Skeletal muscle satellite cell (primary cell): Measurements from ENCODE around the gene HMX2.

ENCODE experiments used
- H3K27me3 ChIP-seq: 2 replicates; pipeline ENCODE4 v1.7.0; 2013; ENCODE audit warnings: low read length; ENCODE audit not compliant: control insufficient read depth, insufficient read depth
- H3K36me3 ChIP-seq: 2 replicates; pipeline ENCODE4 v1.7.0; 2013; ENCODE audit warnings: mild to moderate bottlenecking, control low read depth, low read length; ENCODE audit not compliant: insufficient read depth
- H3K4me1 ChIP-seq: 2 replicates; pipeline ENCODE4 v1.7.0; 2013; ENCODE audit warnings: low read length; ENCODE audit not compliant: control insufficient read depth, insufficient read depth
- H3K4me2 ChIP-seq: 2 replicates; pipeline ENCODE4 v1.7.0; 2013; ENCODE audit warnings: mild to moderate bottlenecking, low read length
- H3K4me3 ChIP-seq: 2 replicates; pipeline ENCODE4 v1.7.0; 2013; ENCODE audit warnings: low read length
- H3K9ac ChIP-seq: 2 replicates; pipeline ENCODE4 v1.7.0; 2013; ENCODE audit warnings: mild to moderate bottlenecking, low read depth, low read length, moderate library complexity
- H3K9me3 ChIP-seq: replicated peaks from 2 replicates; pipeline ENCODE4 v1.7.0; 2013; ENCODE audit warnings: mild to moderate bottlenecking, control low read depth, low read length

The HMX2 gene

DNA sequence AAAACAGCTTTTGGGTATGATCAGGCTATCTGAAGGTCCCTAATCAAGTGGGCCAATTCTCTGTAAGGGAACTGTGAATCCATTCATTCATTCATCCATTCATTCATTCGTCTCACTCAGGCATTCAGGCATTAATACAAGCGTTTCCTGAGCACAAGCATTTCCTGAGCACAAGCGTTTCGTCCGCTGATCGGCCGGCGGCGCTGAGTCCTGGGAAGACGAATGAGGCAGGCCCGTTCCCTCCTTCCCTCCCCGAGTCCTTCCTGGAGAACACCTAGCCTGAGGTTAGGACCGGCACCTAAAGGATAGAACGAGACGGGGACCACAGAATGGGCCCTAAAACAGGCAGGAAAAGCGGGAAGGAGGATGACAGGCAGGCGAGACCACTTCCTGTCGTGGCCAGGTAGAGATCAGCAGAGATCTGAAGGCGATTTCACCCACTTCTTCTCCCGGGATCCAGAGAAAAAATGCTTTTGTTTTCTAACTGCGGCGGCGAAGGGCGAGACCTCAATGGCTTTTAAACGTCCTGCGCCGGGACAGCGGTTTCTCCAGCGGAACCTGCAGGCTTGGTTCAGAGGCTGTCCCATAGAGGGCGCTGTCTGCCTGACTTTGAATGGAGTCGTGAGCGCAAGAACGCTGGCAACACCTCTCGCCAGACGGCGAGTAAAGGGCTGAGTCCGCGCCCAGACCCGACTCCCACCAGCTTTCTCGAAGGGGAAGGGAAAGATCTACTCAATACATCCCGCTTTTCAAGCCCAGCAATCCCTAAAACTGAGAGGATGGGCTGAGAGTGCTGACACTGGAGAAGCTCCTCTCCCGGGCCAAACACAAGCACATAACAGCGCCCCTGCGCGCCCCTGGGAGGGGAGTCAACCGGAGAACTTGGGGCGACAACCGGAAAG, 15.1 kb upstream of the HMX2 start:
- peak overlapping the region; percentile 65 for H3K4me3 ChIP-seq
- H3K27me3 ChIP-seq: peaks cover 96% of the 10 kb centered on the region
- peaks cover 30% of the 10 kb centered on the region for H3K4me1 ChIP-seq
- peak overlapping the region; percentile 88 for H3K4me2 ChIP-seq
- no peak overlapping the region for H3K9ac ChIP-seq
- no peaks in the 10 kb centered on the region for H3K36me3 ChIP-seq
- H3K9me3 ChIP-seq: no peaks in the 10 kb centered on the region

DNA sequence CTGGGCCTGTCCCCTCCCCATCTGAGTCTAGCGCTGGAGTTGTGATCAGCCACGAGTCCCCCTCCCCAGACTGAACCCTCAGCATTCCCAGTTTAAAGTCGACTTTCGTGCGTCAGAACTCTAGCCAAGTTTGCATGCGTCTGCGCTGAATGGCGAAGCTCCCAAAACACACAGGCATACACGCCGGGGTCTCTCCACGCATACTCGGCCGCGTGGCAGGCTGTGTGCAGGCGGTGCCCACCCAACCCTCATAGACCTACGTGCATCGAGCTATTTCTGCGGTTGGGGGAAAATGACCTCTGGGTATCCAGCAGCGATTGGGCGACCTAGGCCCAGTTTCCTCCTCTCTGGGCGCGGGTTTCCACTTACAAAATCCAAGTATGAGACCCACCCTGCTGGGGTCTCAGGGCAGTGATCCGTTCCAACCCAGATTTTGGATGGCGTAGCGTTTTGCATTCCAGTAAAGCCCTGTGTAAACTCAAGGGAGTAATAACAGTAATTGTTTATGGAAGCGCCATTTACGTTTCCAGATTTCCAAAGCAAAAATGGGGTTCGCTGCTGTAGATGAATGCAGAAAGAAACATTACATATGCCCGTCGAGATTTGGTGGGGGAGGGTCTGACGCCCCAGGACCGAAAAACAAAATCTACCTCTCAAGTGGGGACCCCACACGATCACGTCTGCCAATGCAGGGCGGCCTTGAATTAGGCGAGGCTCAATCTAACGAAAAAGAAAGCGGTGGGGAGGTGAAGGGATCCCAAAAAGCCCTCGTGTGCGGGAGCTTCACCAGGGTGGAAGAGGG, 14.2 kb upstream of the HMX2 start:
- Histone ChIP-seq H3K4me3 (no peak overlapping the region), H3K4me1 (peaks cover 30% of the 10 kb centered on the region), H3K9me3 (no peaks in the 10 kb centered on the region), H3K36me3 (no peaks in the 10 kb centered on the region), H3K27me3 (peaks cover 99% of the 10 kb centered on the region), H3K9ac (no peak overlapping the region), H3K4me2 (peak overlapping the region; percentile 88)

GRCh38 chr10:123134343-123134914, 13.5 kb upstream of the HMX2 start:
- Histone ChIP-seq H3K9ac (no peak overlapping the region), H3K36me3 (no peaks in the 10 kb centered on the region), H3K4me1 (peaks cover 30% of the 10 kb centered on the region), H3K9me3 (no peaks in the 10 kb centered on the region), H3K4me3 (no peak overlapping the region), H3K27me3 (peaks cover 99% of the 10 kb centered on the region), H3K4me2 (peak overlapping the region; percentile 20)

DNA sequence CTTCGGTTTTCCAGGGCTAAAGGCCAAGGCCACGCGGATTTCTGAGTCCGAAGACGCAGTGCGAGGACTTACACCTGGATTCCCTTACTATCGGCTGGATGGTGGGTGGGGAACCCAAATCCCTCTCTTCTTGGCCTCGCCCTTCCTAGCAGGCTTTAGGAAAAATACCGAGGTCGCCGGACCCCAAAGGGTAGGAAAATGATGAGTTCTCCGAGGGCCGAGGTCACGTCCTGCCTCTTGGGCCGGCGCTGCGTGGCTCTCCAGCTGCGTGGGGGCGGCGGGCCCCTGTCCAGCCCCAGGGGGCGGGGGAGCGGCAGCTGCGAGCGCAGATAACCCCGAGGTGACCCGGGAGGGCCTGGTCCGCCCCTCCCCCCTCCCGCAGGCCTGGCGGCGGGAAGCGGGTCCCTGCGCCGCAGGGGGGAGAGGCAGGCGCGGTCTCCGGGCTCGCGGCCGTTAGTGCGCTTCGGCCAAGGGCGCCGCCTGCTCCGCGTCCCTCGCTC, 13.0 kb upstream of the HMX2 start:
- Histone ChIP-seq H3K9ac (no peak overlapping the region), H3K4me3 (peak overlapping the region; percentile 61), H3K27me3 (peaks cover 99% of the 10 kb centered on the region), H3K4me2 (peak overlapping the region; percentile 76), H3K9me3 (no peaks in the 10 kb centered on the region), H3K36me3 (no peaks in the 10 kb centered on the region), H3K4me1 (peaks cover 30% of the 10 kb centered on the region)

DNA sequence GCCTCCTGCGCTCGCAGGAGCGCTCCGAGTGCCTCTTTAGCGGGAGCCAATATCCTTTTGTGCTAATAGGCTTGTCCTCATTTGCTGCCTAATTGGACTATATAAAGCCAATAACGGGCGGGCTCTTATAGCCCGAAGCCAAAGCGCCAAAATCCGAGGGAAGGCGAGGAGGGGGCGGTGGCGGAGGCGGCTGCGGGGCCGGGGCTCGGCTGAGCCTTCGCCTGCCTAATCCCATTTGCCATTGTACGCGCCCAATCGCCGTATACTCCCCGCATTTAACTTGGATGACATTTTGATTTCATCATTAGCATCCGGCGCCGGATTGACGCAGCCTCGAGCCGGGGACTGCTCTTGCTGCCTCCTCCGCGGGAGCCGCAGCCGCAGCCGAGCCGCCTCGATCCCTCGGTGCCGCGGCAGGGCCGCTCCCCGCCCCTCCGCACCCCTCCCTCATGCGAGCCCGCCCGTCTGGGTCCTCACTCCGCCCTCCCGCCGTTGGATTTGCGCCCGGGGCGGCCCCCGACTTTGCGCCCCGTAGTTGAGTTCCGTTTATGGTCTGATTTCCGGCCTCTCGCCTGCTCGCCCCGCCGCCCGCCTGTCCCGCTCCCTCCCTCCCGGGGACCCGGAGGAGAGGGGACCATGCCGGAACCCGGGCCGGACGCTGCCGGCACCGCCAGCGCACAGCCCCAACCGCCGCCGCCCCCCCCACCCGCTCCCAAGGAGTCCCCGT, 12.4 kb upstream of the HMX2 start, which contains the start of gene HMX3:
Gene HMX3, plus strand, starts transcription at position 556 of the 727 bp plus-strand sequence. Its CDS starts 81 bp downstream, at position 637.
- Histone ChIP-seq H3K36me3 (no peaks in the 10 kb centered on the region), H3K4me2 (peak within 1 kb of the TSS; percentile 76), H3K4me3 (peak within 1 kb of the TSS; percentile 61), H3K4me1 (peaks cover 30% of the 10 kb centered on the region), H3K9ac (no peak within 1 kb of the TSS), H3K9me3 (no peaks in the 10 kb centered on the region), H3K27me3 (peaks cover 99% of the 10 kb centered on the region)

DNA sequence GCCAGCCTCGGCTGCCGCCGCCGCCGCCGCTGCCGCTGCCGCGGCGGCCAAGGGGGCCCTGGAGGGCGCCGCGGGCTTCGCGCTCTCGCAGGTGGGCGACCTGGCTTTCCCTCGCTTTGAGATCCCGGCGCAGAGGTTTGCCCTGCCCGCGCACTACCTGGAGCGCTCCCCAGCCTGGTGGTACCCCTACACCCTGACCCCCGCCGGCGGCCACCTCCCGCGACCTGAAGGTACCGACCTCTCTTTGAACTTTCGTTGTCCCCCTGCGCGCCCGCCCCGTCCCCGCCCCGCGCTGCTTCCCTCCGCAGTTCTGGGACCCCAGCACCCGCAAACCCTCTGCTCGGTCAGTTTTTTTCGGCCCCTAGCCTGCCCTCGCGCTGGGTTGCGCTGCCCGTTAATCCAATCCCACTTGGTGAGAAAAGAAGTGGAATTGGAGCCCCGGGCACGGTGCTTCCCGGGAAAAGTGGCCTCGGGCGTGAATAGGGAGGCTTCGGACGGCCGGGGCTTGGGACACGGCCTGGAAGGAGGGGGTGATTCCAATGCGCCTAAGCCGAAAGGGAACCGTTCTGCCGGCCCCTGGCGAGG, 11.6 kb upstream of the HMX2 start:
- Histone ChIP-seq H3K9ac (no peak overlapping the region), H3K9me3 (no peaks in the 10 kb centered on the region), H3K4me3 (no peak overlapping the region), H3K27me3 (peaks cover 99% of the 10 kb centered on the region), H3K4me1 (peaks cover 30% of the 10 kb centered on the region), H3K36me3 (no peaks in the 10 kb centered on the region), H3K4me2 (peak overlapping the region; percentile 76)

- Histone ChIP-seq H3K4me1 (peaks cover 30% of the 10 kb centered on the region), H3K27me3 (peaks cover 99% of the 10 kb centered on the region), H3K4me2 (peak overlapping the region; percentile 73), H3K9me3 (no peaks in the 10 kb centered on the region), H3K36me3 (no peaks in the 10 kb centered on the region), H3K4me3 (peak overlapping the region; percentile 42), H3K9ac (no peak overlapping the region)
Observed at GRCh38 chr10:123136806-123137642, 10.9 kb upstream of the HMX2 start.

DNA sequence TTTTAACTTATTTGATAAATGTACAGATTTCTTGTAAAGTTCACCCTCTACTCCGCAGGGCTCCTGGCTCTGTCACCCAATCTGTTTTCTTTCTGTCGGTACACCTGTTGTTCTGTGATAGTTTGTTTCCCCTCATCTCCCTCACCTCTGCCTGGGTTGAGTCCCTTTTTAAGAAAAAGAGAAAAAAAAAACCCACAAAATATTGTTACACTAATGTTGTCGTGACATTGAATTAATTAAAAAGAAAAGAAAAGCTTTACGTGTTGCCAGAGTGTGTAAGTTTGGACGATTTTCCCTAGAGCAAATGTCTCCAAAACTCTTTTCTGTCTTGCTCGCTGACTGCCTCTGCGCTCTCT, 8.8 kb upstream of the HMX2 start:
- no peaks in the 10 kb centered on the region for H3K9me3 ChIP-seq
- H3K9ac ChIP-seq: no peak overlapping the region
- peaks cover 99% of the 10 kb centered on the region for H3K27me3 ChIP-seq
- H3K4me1 ChIP-seq: peaks cover 26% of the 10 kb centered on the region
- no peak overlapping the region for H3K4me2 ChIP-seq
- H3K4me3 ChIP-seq: no peak overlapping the region
- no peaks in the 10 kb centered on the region for H3K36me3 ChIP-seq

DNA sequence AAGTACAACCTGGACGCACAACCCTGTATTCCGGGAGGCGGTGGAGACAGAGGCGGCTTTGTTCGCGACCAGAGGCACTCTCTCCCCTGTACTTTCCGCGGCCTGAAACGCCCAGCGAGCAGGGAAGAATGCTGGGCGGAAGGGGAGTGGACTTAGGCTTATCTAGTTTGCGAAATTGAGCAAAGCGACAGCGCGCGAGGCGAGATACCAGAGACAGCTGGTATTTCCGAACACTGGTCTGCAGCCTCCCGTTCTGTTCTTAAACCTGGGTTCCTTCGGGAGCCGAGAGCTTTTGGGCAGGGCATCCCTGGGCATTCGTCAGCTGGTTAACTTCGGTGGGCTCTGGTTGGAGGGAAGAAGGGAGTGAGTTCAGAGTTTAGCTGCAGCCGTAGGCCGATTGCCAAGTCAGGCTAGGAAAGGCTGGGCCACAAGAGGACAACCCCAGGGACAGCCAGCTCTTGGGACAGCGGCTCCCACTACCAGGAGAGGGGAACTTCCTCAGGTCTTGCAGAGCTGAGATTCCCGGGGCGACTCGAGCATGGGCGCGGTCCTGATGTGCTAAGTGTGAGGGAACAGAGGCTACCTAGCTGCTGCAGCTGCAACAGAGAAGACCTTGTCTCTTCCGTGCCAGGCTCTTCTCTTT, 8.3 kb upstream of the HMX2 start:
- no peak overlapping the region for H3K9ac ChIP-seq
- peaks cover 25% of the 10 kb centered on the region for H3K4me1 ChIP-seq
- H3K27me3 ChIP-seq: peaks cover 99% of the 10 kb centered on the region

More for the DNA sequence above, 8.3 kb upstream of the HMX2 start:
- Histone ChIP-seq H3K9me3 (no peaks in the 10 kb centered on the region), H3K4me2 (no peak overlapping the region), H3K4me3 (no peak overlapping the region), H3K36me3 (no peaks in the 10 kb centered on the region)
